Esophagus squamous epithelium (tissue), 5 donors: ENCODE measurements around the gene RETREG1. TPM values are rescaled to one million over a fixed set of nuclear protein-coding genes. Genes with fewer than 3 reads are reported as not detected.

Source experiments
- DNase-seq: peaks from one replicate; lab custom pipeline; 2025; lab: John Stamatoyannopoulos, UW
- H3K27ac ChIP-seq, 4 donors: fragments of 200-600 bp; sonication (generic); one replicate each; pipeline ENCODE4 v1.5.1; 2016 to 2019; ENCODE audit warnings: mild to moderate bottlenecking in 1 of 4
- H3K27me3 ChIP-seq, 4 donors: fragments of 200-600 bp; sonication (generic); 1 replicate in 3 of 4; 2 replicates in 1 of 4; pipeline versions ENCODE4 v1.5.1 to v1.6.0; 2017 to 2021; ENCODE audit warnings: antibody characterized with exemption in 1 of 4
- H3K36me3 ChIP-seq, 3 donors: fragments of 200-600 bp; sonication (generic); one replicate each; pipeline ENCODE4 v1.5.1; 2016 to 2019
- H3K4me1 ChIP-seq, 3 donors: fragments of 200-600 bp; sonication (generic); one replicate each; pipeline ENCODE4 v1.5.1; 2017 to 2019
- H3K4me3 ChIP-seq, 4 donors: fragments of 200-600 bp; sonication (generic); 1 replicate in 3 of 4; 2 replicates in 1 of 4; pipeline ENCODE4 v1.5.1; 2016 to 2019; ENCODE audit warnings: mild to moderate bottlenecking in 2 of 4, moderate library complexity in 1 of 4
- H3K9me3 ChIP-seq, 3 donors: fragments of 200-600 bp; sonication (generic); one replicate each; pipeline ENCODE4 v1.5.1; 2016 to 2019
- CTCF ChIP-seq, 6 experiments: fragments of 450-650 bp in 4 of 6; fragments of 200-600 bp in 2 of 6; sonication (generic) in 2 of 6; IDR thresholded peaks; one replicate each; pipeline ENCODE4 v1.5.1; 2016 to 2019; ENCODE audit warnings: antibody characterized with exemption in 6 of 6, mild to moderate bottlenecking in 4 of 6, moderate library complexity in 4 of 6
- POLR2A ChIP-seq, 4 donors: fragments of 450-650 bp; IDR thresholded peaks; one replicate each; pipeline ENCODE4 v1.6.1; 2017; ENCODE audit warnings: antibody characterized with exemption in 4 of 4, mild to moderate bottlenecking in 4 of 4, moderate library complexity in 3 of 4
- WGBS, 2 donors: methylation state at CpG; one replicate each; pipeline ENCODE4 v1.1.5; 2018; 5-methylcytosine and 5-hydroxymethylcytosine counted together
- intact Hi-C: fragments of 100-400 bp; cut with DNase I; formaldehyde crosslinking; loops from one replicate; pipeline ENCODE4 v1.15.0; 2022
- total RNA-seq, 4 donors: library from RNA; depleted of rRNA; stranded (reverse); fragments of >200 nt; gene quantifications; one replicate each; pipeline ENCODE4 v1.1.0, GENCODE V29; 2016
- donor health status: DM: yes; HTN: yes; CAD: no.

Gene RETREG1
- total RNA-seq, 4 donors from 2014 or later: 0.68 to 6.1 (median 3.9) TPM

GRCh38 chr5:16606628-16607027 lies 10.2 kb downstream of the RETREG1 start:
- Histone ChIP-seq H3K27me3 (no peaks in the 10 kb centered on the region), H3K27ac (no peak overlapping the region), H3K4me3 (no peak overlapping the region), H3K4me1 (no peaks in the 10 kb centered on the region), H3K36me3 (no peaks in the 10 kb centered on the region), H3K9me3 (no peaks in the 10 kb centered on the region)
- TF ChIP-seq POLR2A (IDR thresholded peaks at IDR 0.05): no peak
- no peak for TF ChIP-seq CTCF (IDR thresholded peaks at IDR 0.05)
- 77 to 100% methylated on average over 1 of the region's 1 CpG for WGBS, 2 donors
- intact Hi-C loops: no loop called here
- DNase-seq: no peak

- 63 to 88% methylated on average over 2 to 4 of the region's 6 CpGs for WGBS, 2 donors
- Histone ChIP-seq H3K36me3 (no peaks in the 10 kb centered on the region), H3K4me3 (no peak overlapping the region), H3K4me1 (peaks cover 0 to 10% (median 0%) of the 10 kb centered on the region in 3 donors), H3K9me3 (no peaks in the 10 kb centered on the region), H3K27me3 (no peaks in the 10 kb centered on the region), H3K27ac (no peak overlapping the region)
- intact Hi-C loops: no loop called here
- TF ChIP-seq POLR2A (IDR thresholded peaks at IDR 0.05): no peak
- no peak for DNase-seq
Measured at GRCh38 chr5:16603701-16604100, 13.1 kb downstream of the RETREG1 start.

GRCh38 chr5:16603295-16603694 lies 13.5 kb downstream of the RETREG1 start:
- Histone ChIP-seq H3K27ac (no peak overlapping the region), H3K4me1 (peaks cover 0 to 10% (median 0%) of the 10 kb centered on the region in 3 donors), H3K9me3 (no peaks in the 10 kb centered on the region), H3K36me3 (no peaks in the 10 kb centered on the region), H3K4me3 (no peak overlapping the region), H3K27me3 (no peaks in the 10 kb centered on the region)
- DNase-seq: no peak
- intact Hi-C loops: no loop called here
- WGBS, 2 donors: 70 to 89% methylated on average over 4 of the region's 5 CpGs
- TF ChIP-seq POLR2A (IDR thresholded peaks at IDR 0.05): no peak

- intact Hi-C loops: no loop called here
- no peak for DNase-seq
Measured at GRCh38 chr5:16602182-16602581, 14.6 kb downstream of the RETREG1 start.

GRCh38 chr5:16600946-16601345 lies 15.9 kb downstream of the RETREG1 start:
- Histone ChIP-seq H3K4me1 (peaks cover 0 to 17% (median 7%) of the 10 kb centered on the region in 3 donors), H3K27ac (no peak overlapping the region), H3K9me3 (no peaks in the 10 kb centered on the region), H3K36me3 (no peaks in the 10 kb centered on the region), H3K4me3 (no peak overlapping the region), H3K27me3 (no peaks in the 10 kb centered on the region)
- no peak for DNase-seq
- intact Hi-C loops: no loop called here
- WGBS, 2 donors: 73 to 82% methylated on average over 5 of the region's 5 CpGs
- TF ChIP-seq POLR2A (IDR thresholded peaks at IDR 0.05) (no peak), CTCF (IDR thresholded peaks at IDR 0.05) (no peak)

More at GRCh38 chr5:16602182-16602581, 14.6 kb downstream of the RETREG1 start:
- H3K36me3 ChIP-seq: no peaks in the 10 kb centered on the region
- TF ChIP-seq POLR2A (IDR thresholded peaks at IDR 0.05) (no peak), CTCF (IDR thresholded peaks at IDR 0.05) (no peak)
- H3K9me3 ChIP-seq: no peaks in the 10 kb centered on the region
- no peak overlapping the region for H3K27ac ChIP-seq
- WGBS, 2 donors: 76 to 83% methylated on average over 10 of the region's 10 CpGs
- H3K4me1 ChIP-seq: peaks cover 0 to 10% (median 0%) of the 10 kb centered on the region in 3 donors
- no peak overlapping the region for H3K4me3 ChIP-seq
- H3K27me3 ChIP-seq: no peaks in the 10 kb centered on the region

GRCh38 chr5:16600397-16600796 lies 16.4 kb downstream of the RETREG1 start:
- intact Hi-C loops: no loop called here
- Histone ChIP-seq H3K27me3 (no peaks in the 10 kb centered on the region), H3K36me3 (no peaks in the 10 kb centered on the region), H3K27ac (no peak overlapping the region), H3K4me3 (no peak overlapping the region), H3K4me1 (peaks cover 0 to 19% (median 7%) of the 10 kb centered on the region in 3 donors), H3K9me3 (no peaks in the 10 kb centered on the region)
- no peak for TF ChIP-seq POLR2A (IDR thresholded peaks at IDR 0.05)
- WGBS, 2 donors: 7 to 39% methylated on average over 2 to 6 of the region's 7 CpGs
- no peak for DNase-seq
